K562 (cell line): Measurements from ENCODE around the gene PRKAR1B. TPM values are rescaled to one million over a fixed set of nuclear protein-coding genes. Genes with fewer than 3 reads are reported as not detected.

Source experiments
- ATAC-seq: fragments of 200-7000 bp; cut with Tn5 transposase; 3 replicates; pipeline ENCODE4 v1.9.1; 2020; ENCODE audit warnings: moderate library complexity
- BruUV-seq: library from RNA; stranded (reverse); fragments of 400-500 nt; replicated peaks from 2 replicates; lab custom pipeline; 2021; lab: Mats Ljungman, UMichigan
- CTCF ChIA-PET: fragments of 300-600 bp; formaldehyde crosslinking; extraction: SDS; loops from one replicate; lab custom pipeline; 2021; ENCODE audit warnings: low intra/inter-chr PET ratio; lab: Yijun Ruan, JAX
- POLR2A ChIA-PET: fragments of 300-600, 350-650 bp; sonication (Branson Sonifier 250); formaldehyde crosslinking; extraction: SDS; loops from one replicate; lab custom pipeline; 2021; ENCODE audit warnings: antibody characterized with exemption, inconsistent platforms; lab: Yijun Ruan, JAX
- DNase-seq, 4 experiments: peaks; one replicate each; pipeline versions ENCODE4 v3.0.0 to v3.0.0-alpha.2; 2011 to 2018; ENCODE audit warnings: low spot score in 3 of 4, mixed read lengths in 3 of 4; ENCODE audit errors: extremely low read depth in 1 of 4
- FAIRE-seq: peaks from 2 replicates; lab custom pipeline; 2011; peaks lifted over from hg19 to GRCh38; lab: Jason Lieb, UNC
- H2AFZ ChIP-seq: 2 replicates; pipeline ENCODE4 v1.6.0; 2011; ENCODE audit warnings: low read depth, low read length, control low read depth, inconsistent platforms
- H3K27ac ChIP-seq: fragments of 200-600 bp; 3 replicates; pipeline ENCODE4 v1.8.0; 2011; ENCODE audit warnings: low read depth, mild to moderate bottlenecking, control low read depth, inconsistent platforms, low read length, moderate library complexity, mixed read lengths; ENCODE audit errors: extremely low read depth
- H3K27me3 ChIP-seq, 2 experiments: fragments of 300-600 bp in 1 of 2; 2 replicates in 1 of 2; 3 replicates in 1 of 2; pipeline versions ENCODE4 v1.6.0 to v1.8.0; 2011; ENCODE audit warnings: inconsistent platforms in 2 of 2, low read length in 2 of 2, mild to moderate bottlenecking in 1 of 2, mixed read lengths in 1 of 2, moderate library complexity in 1 of 2; ENCODE audit not compliant: control insufficient read depth in 2 of 2, insufficient read depth in 2 of 2
- H3K36me3 ChIP-seq: fragments of 300-600 bp; 3 replicates; pipeline ENCODE4 v1.8.0; 2011; ENCODE audit warnings: mild to moderate bottlenecking, low read length, inconsistent platforms; ENCODE audit not compliant: control insufficient read depth, insufficient read depth
- H3K4me1 ChIP-seq, 2 experiments: fragments of 200-600 bp in 1 of 2; replicated peaks in 1 of 2; 2 replicates in 1 of 2; 3 replicates in 1 of 2; pipeline versions ENCODE4 v1.5.1 to v1.8.0; 2011; ENCODE audit warnings: inconsistent platforms in 2 of 2, low read length in 2 of 2, mild to moderate bottlenecking in 1 of 2, mixed read lengths in 1 of 2, moderate library complexity in 1 of 2; ENCODE audit not compliant: control insufficient read depth in 2 of 2, insufficient read depth in 2 of 2
- H3K4me2 ChIP-seq: 2 replicates; pipeline ENCODE4 v1.6.1; 2011; ENCODE audit warnings: low read length, control low read depth, inconsistent platforms, mixed read lengths; ENCODE audit not compliant: insufficient read depth
- H3K4me3 ChIP-seq: fragments of 200-600 bp; sonication (generic), shearing (Covaris generic); 2 replicates; pipeline ENCODE4 v1.5.1; 2016; ENCODE audit warnings: control low read depth, inconsistent platforms
- H3K79me2 ChIP-seq: fragments of 200-600 bp; 3 replicates; pipeline ENCODE4 v1.8.0; 2011; ENCODE audit warnings: low read length, inconsistent platforms; ENCODE audit not compliant: control insufficient read depth, insufficient read depth
- H3K9ac ChIP-seq, 2 experiments: 2 replicates each; pipeline versions ENCODE4 v1.6.0 to v1.6.1; 2011; ENCODE audit warnings: low read depth in 2 of 2, low read length in 2 of 2, control low read depth in 1 of 2, inconsistent platforms in 1 of 2, mild to moderate bottlenecking in 1 of 2, mixed read lengths in 1 of 2; ENCODE audit not compliant: insufficient read depth in 1 of 2
- H3K9me1 ChIP-seq: one replicate; pipeline ENCODE4 v1.6.0; 2011; ENCODE audit warnings: inconsistent platforms, mild to moderate bottlenecking, low read length, moderate library complexity; ENCODE audit not compliant: control insufficient read depth, insufficient read depth
- H3K9me3 ChIP-seq: replicated peaks from 2 replicates; pipeline ENCODE4 v1.5.1; 2011; ENCODE audit warnings: low read depth, low read length, inconsistent platforms; ENCODE audit not compliant: control insufficient read depth, insufficient read depth
- H4K20me1 ChIP-seq: replicated peaks from 2 replicates; pipeline ENCODE4 v1.6.1; 2011; ENCODE audit warnings: low read length, inconsistent platforms, mixed read lengths; ENCODE audit not compliant: control insufficient read depth, insufficient read depth
- ARHGAP35 ChIP-seq: fragments of 450-650 bp; IDR thresholded peaks from 2 replicates; pipeline ENCODE4 v1.6.1; 2018; ENCODE audit not compliant: partially characterized antibody
- C11orf30 ChIP-seq: fragments of 450-650 bp; IDR thresholded peaks from 2 replicates; pipeline ENCODE4 v1.6.1; 2016; ENCODE audit warnings: low read depth, mild to moderate bottlenecking
- CEBPG ChIP-seq, 3 experiments: fragments of 200-800 bp in 1 of 3; sonication (Bioruptor generic) in 1 of 3; sonication (generic) in 1 of 3; formaldehyde crosslinking in 1 of 3; IDR thresholded peaks in 2 of 3; conservative IDR thresholded peaks in 1 of 3; 2 replicates each; pipeline versions ENCODE4 v1.6.1 to v1.8.0; 2016 to 2022; ENCODE audit warnings: missing compliant biosample characterization in 2 of 3, missing genetic modification characterization in 2 of 3, mild to moderate bottlenecking in 1 of 3, missing genetic modification reagents in 1 of 3
- MCM5 ChIP-seq: fragments of 450-650 bp; IDR thresholded peaks from 2 replicates; pipeline ENCODE4 v1.6.1; 2016; ENCODE audit warnings: low read depth
- NFE2 ChIP-seq: IDR thresholded peaks from 2 replicates; pipeline ENCODE4 v1.6.1; 2014; ENCODE audit warnings: antibody characterized with exemption, low read depth
- SAFB2 ChIP-seq: fragments of 200-400 bp; formaldehyde crosslinking; IDR thresholded peaks from 2 replicates; pipeline ENCODE4 v1.6.1; 2018; ENCODE audit warnings: borderline replicate concordance, low read length, low read depth, moderate library complexity; ENCODE audit not compliant: severe bottlenecking
- TEAD4 ChIP-seq, 2 experiments: sonication (generic) in 1 of 2; formaldehyde crosslinking in 1 of 2; IDR thresholded peaks; 2 replicates each; pipeline versions ENCODE4 v1.6.1 to v1.8.0; 2012 to 2022; ENCODE audit warnings: borderline replicate concordance in 1 of 2, inconsistent platforms in 1 of 2, low read length in 1 of 2, mild to moderate bottlenecking in 1 of 2, missing genetic modification reagents in 1 of 2
- ZNF311 ChIP-seq: fragments of 250-450 bp; sonication (Bioruptor Pico); IDR thresholded peaks from 2 replicates; pipeline ENCODE4 v1.4.0; 2020; ENCODE audit warnings: mild to moderate bottlenecking, moderate library complexity
- ZNF384 ChIP-seq: IDR thresholded peaks from 2 replicates; pipeline ENCODE4 v1.6.1; 2012; ENCODE audit warnings: low read depth, low read length, improper control_type of control experiment
- WGBS: fragments of 100-300 bp; shearing (Covaris generic); methylation state at CpG from one replicate; pipeline ENCODE4 v1.1.6; 2016; ENCODE audit warnings: low coverage, mixed read lengths; ENCODE audit not compliant: insufficient coverage; ENCODE audit errors: missing lambda C conversion rate; 5-methylcytosine and 5-hydroxymethylcytosine counted together
- in situ Hi-C: fragments of 300-500 bp; cut with MboI; formaldehyde crosslinking; loops from 4 replicates; pipeline ENCODE4 v1.15.0; 2018; ENCODE audit warnings: inconsistent platforms, mixed read lengths
- intact Hi-C: fragments of 100-400 bp; cut with micrococcal nuclease; formaldehyde crosslinking; loops from 2 replicates; pipeline ENCODE4 v1.14.2; 2022
- polyA plus RNA-seq, 8 experiments: library from polyadenylated mRNA; depleted of rRNA in 4 of 8; stranded (reverse) in 5 of 8; unstranded in 3 of 8; fragments of >200 nt; fragmentation: Nextera tagmentation in 2 of 8; fragmentation: Illumina TruSeq in 1 of 8; extraction: Ambion mirVana in 2 of 8; extraction: Trizol in 1 of 8; gene quantifications; 2 replicates each; pipeline versions ENCODE4 v1.2.1 to v1.2.3, GENCODE V29; 2011 to 2014; ENCODE audit warnings: inconsistent platforms in 1 of 8, missing spikeins in 1 of 8
- total RNA-seq, 7 experiments: library from RNA; depleted of rRNA in 6 of 7; stranded (reverse); fragments of >200 nt in 6 of 7; fragmentation: Illumina TruSeq in 2 of 7; extraction: Trizol in 2 of 7; gene quantifications; 2 replicates each; pipeline versions ENCODE4 v1.2.1 to v1.2.3, GENCODE V29; 2011 to 2021; ENCODE audit warnings: low replicate concordance in 1 of 7
- TF ChIP-seq, protein P1 (sequence below): IDR thresholded peaks from 2 replicates; pipeline ENCODE4 v1.6.1; 2012; ENCODE audit warnings: low read depth, low read length, improper control_type of control experiment, borderline replicate concordance
- TF ChIP-seq, protein P2 (sequence below): fragments of 250-450 bp; sonication (Bioruptor Pico); IDR thresholded peaks from 2 replicates; pipeline ENCODE4 v1.5.0; 2021
- TF ChIP-seq, protein P3 (sequence below), 2 experiments: fragments of 450-650 bp; conservative IDR thresholded peaks; 2 replicates each; pipeline ENCODE4 v1.6.1; 2017; ENCODE audit warnings: mild to moderate bottlenecking in 2 of 2, moderate library complexity in 2 of 2
- TF ChIP-seq, protein P4 (sequence below): fragments of 250-450 bp; sonication (Bioruptor Pico); IDR thresholded peaks from 2 replicates; pipeline ENCODE4 v1.8.0; 2021; ENCODE audit warnings: mild to moderate bottlenecking, moderate library complexity

Gene PRKAR1B
- total and polyA plus RNA-seq, 9 of the 15 experiments (the other 6 are each of a cell fraction or from before 2014, with no cell fraction given) = 0.99 to 30.5 (median 12.7) TPM

DNA sequence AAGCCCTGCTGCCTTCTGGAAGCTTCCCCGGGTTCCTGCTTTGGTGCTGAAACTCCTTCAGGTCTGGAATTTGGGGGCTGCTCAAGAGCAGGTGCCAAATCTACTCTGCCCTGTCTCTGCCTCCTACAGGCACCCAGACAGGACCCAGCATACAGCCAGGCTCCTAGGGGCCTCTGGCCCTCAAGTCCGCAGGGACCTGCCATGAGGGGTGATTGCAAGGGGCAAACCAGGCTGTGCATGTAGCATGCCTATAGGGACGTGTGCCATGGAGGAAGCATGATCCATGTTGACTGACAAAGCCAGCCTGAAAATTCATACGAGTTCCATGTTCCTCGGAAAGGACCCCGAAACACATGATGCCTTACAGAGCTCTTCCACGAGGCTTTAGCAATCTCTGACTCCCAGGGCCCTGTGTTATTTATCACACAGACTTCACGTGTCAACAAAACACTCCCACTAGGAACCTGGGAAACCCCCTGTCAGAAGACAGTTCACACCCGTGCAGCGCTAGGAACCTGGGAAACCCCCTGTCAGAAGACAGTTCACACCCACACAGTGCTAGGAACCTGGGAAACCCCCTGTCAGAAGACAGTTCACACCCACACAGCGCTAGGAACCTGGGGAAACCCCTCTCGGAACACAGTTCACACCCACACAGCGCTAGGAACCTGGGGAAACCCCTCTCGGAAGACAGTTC lies 75.9 kb downstream of the PRKAR1B start:
- ATAC-seq = no peak
- intact Hi-C loops = no loop called here
- no TSS peak for BruUV-seq

More for the DNA sequence above, 75.9 kb downstream of the PRKAR1B start:
- CTCF ChIA-PET = no interaction called here
- no peak overlapping the region for H2AFZ ChIP-seq
- no peak overlapping the region for H3K9ac ChIP-seq
- H4K20me1 ChIP-seq = no peaks in the 10 kb centered on the region
- in situ Hi-C loops = no loop called here
- no peaks in the 10 kb centered on the region for H3K79me2 ChIP-seq
- no peak for DNase-seq
- TF ChIP-seq MCM5 (no peak), ZNF384 (no peak), C11orf30 (no peak), ZNF311 (no peak), CEBPG (CRISPR knock-in tag; IDR thresholded peaks at IDR 0.05) (no peak), CEBPG (tag; conservative IDR thresholded peaks at IDR 0.05 in 1 of 2, IDR thresholded peaks at IDR 0.05 in 1 of 2) (no peak), TEAD4 (IDR thresholded peaks at IDR 0.05; ENCODE audit: low read length) (no peak), TEAD4 (CRISPR knock-in tag; IDR thresholded peaks at IDR 0.05; ENCODE audit: borderline replicate concordance) (no peak), SAFB2 (no peak), NFE2 (no peak), ARHGAP35 (no peak)
- TF ChIP-seq, protein P1, sequence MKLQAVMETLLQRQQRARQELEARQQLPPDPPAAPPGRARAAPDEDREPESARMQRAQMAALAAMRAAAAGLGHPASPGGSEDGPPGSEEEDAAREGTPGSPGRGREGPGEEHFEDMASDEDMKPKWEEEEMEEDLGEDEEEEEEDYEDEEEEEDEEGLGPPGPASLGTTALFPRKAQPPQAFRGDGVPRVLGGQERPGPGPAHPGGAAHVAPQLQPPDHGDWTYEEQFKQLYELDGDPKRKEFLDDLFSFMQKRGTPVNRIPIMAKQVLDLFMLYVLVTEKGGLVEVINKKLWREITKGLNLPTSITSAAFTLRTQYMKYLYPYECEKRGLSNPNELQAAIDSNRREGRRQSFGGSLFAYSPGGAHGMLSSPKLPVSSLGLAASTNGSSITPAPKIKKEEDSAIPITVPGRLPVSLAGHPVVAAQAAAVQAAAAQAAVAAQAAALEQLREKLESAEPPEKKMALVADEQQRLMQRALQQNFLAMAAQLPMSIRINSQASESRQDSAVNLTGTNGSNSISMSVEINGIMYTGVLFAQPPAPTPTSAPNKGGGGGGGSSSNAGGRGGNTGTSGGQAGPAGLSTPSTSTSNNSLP = no peak
- TF ChIP-seq, protein P2, sequence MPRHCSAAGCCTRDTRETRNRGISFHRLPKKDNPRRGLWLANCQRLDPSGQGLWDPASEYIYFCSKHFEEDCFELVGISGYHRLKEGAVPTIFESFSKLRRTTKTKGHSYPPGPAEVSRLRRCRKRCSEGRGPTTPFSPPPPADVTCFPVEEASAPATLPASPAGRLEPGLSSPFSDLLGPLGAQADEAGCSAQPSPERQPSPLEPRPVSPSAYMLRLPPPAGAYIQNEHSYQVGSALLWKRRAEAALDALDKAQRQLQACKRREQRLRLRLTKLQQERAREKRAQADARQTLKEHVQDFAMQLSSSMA (CRISPR knock-in tag) = no peak
- TF ChIP-seq, protein P3, sequence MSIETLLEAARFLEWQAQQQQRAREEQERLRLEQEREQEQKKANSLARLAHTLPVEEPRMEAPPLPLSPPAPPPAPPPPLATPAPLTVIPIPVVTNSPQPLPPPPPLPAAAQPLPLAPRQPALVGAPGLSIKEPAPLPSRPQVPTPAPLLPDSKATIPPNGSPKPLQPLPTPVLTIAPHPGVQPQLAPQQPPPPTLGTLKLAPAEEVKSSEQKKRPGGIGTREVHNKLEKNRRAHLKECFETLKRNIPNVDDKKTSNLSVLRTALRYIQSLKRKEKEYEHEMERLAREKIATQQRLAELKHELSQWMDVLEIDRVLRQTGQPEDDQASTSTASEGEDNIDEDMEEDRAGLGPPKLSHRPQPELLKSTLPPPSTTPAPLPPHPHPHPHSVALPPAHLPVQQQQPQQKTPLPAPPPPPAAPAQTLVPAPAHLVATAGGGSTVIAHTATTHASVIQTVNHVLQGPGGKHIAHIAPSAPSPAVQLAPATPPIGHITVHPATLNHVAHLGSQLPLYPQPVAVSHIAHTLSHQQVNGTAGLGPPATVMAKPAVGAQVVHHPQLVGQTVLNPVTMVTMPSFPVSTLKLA (conservative IDR thresholded peaks at IDR 0.05) = no peak
- TF ChIP-seq, protein P4, sequence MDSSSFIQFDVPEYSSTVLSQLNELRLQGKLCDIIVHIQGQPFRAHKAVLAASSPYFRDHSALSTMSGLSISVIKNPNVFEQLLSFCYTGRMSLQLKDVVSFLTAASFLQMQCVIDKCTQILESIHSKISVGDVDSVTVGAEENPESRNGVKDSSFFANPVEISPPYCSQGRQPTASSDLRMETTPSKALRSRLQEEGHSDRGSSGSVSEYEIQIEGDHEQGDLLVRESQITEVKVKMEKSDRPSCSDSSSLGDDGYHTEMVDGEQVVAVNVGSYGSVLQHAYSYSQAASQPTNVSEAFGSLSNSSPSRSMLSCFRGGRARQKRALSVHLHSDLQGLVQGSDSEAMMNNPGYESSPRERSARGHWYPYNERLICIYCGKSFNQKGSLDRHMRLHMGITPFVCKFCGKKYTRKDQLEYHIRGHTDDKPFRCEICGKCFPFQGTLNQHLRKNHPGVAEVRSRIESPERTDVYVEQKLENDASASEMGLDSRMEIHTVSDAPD (CRISPR knock-in tag) = no peak
- no peak overlapping the region for H3K4me3 ChIP-seq
- WGBS = 79% methylated on average over 12 of the region's 14 CpGs
- FAIRE-seq = no peak
- no peaks in the 10 kb centered on the region; the same call in 2 of the 3 replicates for H3K36me3 ChIP-seq
- POLR2A ChIA-PET = interaction anchor here (0.7 kb wide), 1 partner anchor 231 kb away, joined by 3 read pairs; no protein-coding TSS in a partner anchor
- no peaks in the 10 kb centered on the region for H3K9me1 ChIP-seq
- H3K4me2 ChIP-seq = no peak overlapping the region
- no peak overlapping the region for H3K27ac ChIP-seq
- H3K4me1 ChIP-seq = peaks cover 0 to 5% of the 10 kb centered on the region in 2 experiments; a peak in 1 of 5 replicates
- H3K9me3 ChIP-seq = peaks cover 10% of the 10 kb centered on the region
- H3K27me3 ChIP-seq = no peaks in the 10 kb centered on the region
